Mononuclear cell (primary cell): ENCODE results near the gene WBP1L. TPM values are rescaled to one million over a fixed set of nuclear protein-coding genes. Genes with fewer than 3 reads are reported as not detected.
"Not testable (repeated sequence)": the region's sequence is repeated elsewhere in the genome, so short reads cannot be mapped to it uniquely, and the experiment has no call there.

ENCODE experiments used
- H3K27me3 ChIP-seq: 2 replicates; pipeline ENCODE4 v1.6.0; 2011; ENCODE audit warnings: low read length, control low read depth; ENCODE audit not compliant: insufficient read depth
- H3K4me1 ChIP-seq: 2 replicates; pipeline ENCODE4 v1.5.1; 2011; ENCODE audit warnings: mild to moderate bottlenecking, low read length, control low read depth; ENCODE audit not compliant: insufficient read depth
- H3K4me3 ChIP-seq: 2 replicates; pipeline ENCODE4 v1.5.1; 2011; ENCODE audit warnings: mild to moderate bottlenecking, low read length, moderate library complexity
- H3K9me3 ChIP-seq: 2 replicates; pipeline ENCODE4 v1.5.1; 2011; ENCODE audit warnings: low read depth, mild to moderate bottlenecking, control low read depth, low read length
- total RNA-seq: library from RNA; depleted of rRNA; stranded (reverse); fragments of >200 nt; gene quantifications from one replicate; pipeline ENCODE4 v1.2.3, GENCODE V29; 2012

WBP1L gene
- total RNA-seq, 1 donor, result 6.7 TPM

- no peaks in the 10 kb centered on the region for H3K4me1 ChIP-seq
Measured at GRCh38 chr10:102834143-102834542, 90.4 kb downstream of the WBP1L start.

GRCh38 chr10:102835007-102835482 lies 91.3 kb downstream of the WBP1L start:
- H3K4me3 ChIP-seq, result no peak overlapping the region
- H3K9me3 ChIP-seq, result no peaks in the 10 kb centered on the region
- no peaks in the 10 kb centered on the region for H3K4me1 ChIP-seq
- no peaks in the 10 kb centered on the region for H3K27me3 ChIP-seq

More at GRCh38 chr10:102834143-102834542, 90.4 kb downstream of the WBP1L start:
- no peaks in the 10 kb centered on the region for H3K9me3 ChIP-seq
- no peaks in the 10 kb centered on the region for H3K27me3 ChIP-seq
- H3K4me3 ChIP-seq, result no peak overlapping the region

DNA sequence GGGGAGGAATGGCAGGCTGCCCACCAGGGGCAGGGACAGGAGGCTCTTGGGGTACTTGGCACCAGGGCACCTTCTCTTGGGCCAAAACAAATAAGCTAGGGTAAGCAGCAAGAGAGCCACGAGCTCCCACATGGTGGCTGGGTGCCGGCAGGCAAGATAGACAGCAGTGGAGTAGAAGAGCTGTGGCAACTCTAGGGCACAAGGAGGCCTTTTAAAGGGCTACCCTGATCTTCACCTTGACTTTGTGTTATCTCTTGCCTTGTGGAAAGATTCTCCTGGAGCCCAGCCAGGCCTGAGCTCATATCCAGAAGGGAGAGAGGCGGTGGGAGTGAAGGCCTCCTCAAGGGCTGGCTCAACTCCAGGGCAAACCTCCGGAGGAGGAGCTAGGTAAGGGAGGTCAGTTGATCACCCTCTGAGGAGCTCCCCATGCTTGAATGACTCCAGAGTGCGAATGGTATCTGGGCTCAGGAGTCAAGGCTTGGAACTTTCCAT lies 93.5 kb downstream of the WBP1L start, which contains the start of gene CYP17A1:
Gene CYP17A1, minus strand, starts transcription at position 184 of the 492 bp plus-strand sequence. Its CDS starts 52 bp downstream, at position 132.
- H3K27me3 ChIP-seq, result no peaks in the 10 kb centered on the region
- no peak within 1 kb of the TSS for H3K4me3 ChIP-seq
- no peaks in the 10 kb centered on the region for H3K9me3 ChIP-seq
- no peaks in the 10 kb centered on the region for H3K4me1 ChIP-seq

GRCh38 chr10:102838276-102838927 lies 94.7 kb downstream of the WBP1L start:
- not testable (repeated sequence) for H3K4me1 ChIP-seq, H3K27me3 ChIP-seq, H3K4me3 ChIP-seq, H3K9me3 ChIP-seq

DNA sequence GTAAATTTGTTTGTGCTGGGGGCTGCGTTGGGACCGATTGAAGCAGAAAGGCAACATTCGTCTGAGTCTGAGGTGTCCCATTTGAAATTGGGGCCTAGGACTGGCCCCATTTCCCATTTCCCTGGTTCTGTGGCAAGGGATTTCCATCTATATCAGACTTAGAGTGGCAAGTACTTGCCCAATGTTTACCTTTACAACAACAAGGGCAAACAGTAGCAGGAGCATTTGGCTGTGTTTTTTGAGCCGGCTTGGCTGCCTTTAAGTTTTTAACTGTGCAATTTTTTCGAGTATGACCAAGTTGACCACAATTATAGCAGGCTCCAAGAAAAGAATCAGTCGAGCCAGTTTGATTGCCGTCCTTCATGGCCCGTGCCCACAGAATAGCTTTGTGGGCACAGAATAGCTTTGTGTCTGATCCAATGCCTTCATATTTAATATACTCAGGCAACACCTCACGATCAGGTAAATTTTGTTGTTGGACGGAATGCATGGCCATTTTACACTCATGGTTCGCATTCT lies 98.1 kb downstream of the WBP1L start:
- Histone ChIP-seq H3K27me3 (no peaks in the 10 kb centered on the region), H3K4me1 (no peaks in the 10 kb centered on the region), H3K9me3 (no peaks in the 10 kb centered on the region), H3K4me3 (no peak overlapping the region)

GRCh38 chr10:102843139-102843538 lies 99.4 kb downstream of the WBP1L start:
- not testable (repeated sequence) for H3K4me3 ChIP-seq, H3K27me3 ChIP-seq, H3K9me3 ChIP-seq

DNA sequence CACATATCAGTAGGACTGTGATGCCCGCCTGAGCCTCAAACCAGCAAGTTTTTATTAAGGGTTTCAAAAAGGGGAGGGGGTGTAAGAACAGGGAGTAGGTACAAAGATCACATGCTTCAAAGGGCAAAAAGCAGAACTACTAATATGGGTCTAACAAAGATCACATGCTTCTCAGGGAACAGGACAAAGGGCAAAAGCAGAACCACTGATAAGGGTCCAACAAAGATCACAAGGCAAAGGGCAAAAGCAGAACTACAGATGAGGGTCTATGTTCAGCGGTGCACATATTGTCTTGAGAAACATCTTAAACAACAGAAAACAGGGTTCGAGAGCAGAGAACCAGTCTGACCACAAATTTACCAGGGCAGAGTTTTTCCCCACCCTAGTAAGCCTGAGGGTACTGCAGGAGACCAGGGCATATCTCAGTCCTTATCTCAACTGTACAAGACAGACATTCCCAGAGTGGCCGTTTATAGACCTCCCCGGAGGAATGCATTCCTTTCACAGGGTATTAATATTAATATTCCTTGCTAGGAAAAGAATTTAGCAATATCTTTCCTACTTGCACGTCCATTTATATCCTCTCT lies 100.5 kb downstream of the WBP1L start:
- not testable (repeated sequence) for H3K9me3 ChIP-seq, H3K27me3 ChIP-seq, H3K4me3 ChIP-seq, H3K4me1 ChIP-seq

More at GRCh38 chr10:102843139-102843538, 99.4 kb downstream of the WBP1L start:
- not testable (repeated sequence) for H3K4me1 ChIP-seq

DNA sequence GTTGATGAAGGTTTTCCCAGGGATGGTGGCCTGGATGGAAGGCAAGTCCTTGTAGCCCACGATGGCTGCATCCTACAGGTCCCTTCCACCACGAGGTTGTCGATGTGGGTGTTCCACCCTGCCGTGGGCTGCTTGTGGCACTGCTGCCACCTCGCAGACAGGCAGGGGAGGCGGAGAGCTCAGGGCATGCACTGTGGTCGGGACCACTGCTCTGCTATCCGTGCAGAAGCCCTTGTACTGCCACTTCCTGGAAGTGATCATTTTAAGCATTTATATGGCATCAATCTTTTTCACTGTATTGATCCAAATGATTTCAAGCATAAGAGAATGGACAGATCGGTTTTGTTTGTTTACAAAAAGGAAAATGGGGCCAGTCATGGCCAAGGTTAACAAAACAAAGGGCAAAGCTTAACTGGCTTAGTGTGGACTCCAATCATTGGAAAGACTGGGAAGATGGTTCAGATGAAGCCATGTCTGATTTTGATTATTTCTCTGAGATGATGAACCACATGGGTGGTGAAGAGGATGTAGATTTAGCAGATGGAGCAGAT lies 101.7 kb downstream of the WBP1L start:
- Histone ChIP-seq H3K9me3 (no peaks in the 10 kb centered on the region), H3K4me1 (no peaks in the 10 kb centered on the region), H3K4me3 (no peak overlapping the region), H3K27me3 (no peaks in the 10 kb centered on the region)

GRCh38 chr10:102850025-102850518 lies 106.3 kb downstream of the WBP1L start:
- H3K4me1 ChIP-seq, result peaks cover 6% of the 10 kb centered on the region
- H3K4me3 ChIP-seq, result no peak overlapping the region
- H3K9me3 ChIP-seq, result no peaks in the 10 kb centered on the region
- H3K27me3 ChIP-seq, result no peaks in the 10 kb centered on the region

- H3K4me1 ChIP-seq, result peaks cover 16% of the 10 kb centered on the region
Measured at GRCh38 chr10:102853237-102853636, 109.5 kb downstream of the WBP1L start.

GRCh38 chr10:102855731-102856436 lies 112.1 kb downstream of the WBP1L start:
- H3K4me1 ChIP-seq, result peaks cover 16% of the 10 kb centered on the region
- not testable (repeated sequence) for H3K27me3 ChIP-seq, H3K9me3 ChIP-seq

More at GRCh38 chr10:102853237-102853636, 109.5 kb downstream of the WBP1L start:
- H3K4me3 ChIP-seq, H3K27me3 ChIP-seq, H3K9me3 ChIP-seq: not testable (repeated sequence)

GRCh38 chr10:102856758-102857424 lies 113.1 kb downstream of the WBP1L start:
- no peak overlapping the region for H3K4me3 ChIP-seq
- peaks cover 16% of the 10 kb centered on the region for H3K4me1 ChIP-seq
- no peaks in the 10 kb centered on the region for H3K9me3 ChIP-seq
- no peaks in the 10 kb centered on the region for H3K27me3 ChIP-seq

More at GRCh38 chr10:102855731-102856436, 112.1 kb downstream of the WBP1L start:
- H3K4me3 ChIP-seq, result not testable (repeated sequence)

DNA sequence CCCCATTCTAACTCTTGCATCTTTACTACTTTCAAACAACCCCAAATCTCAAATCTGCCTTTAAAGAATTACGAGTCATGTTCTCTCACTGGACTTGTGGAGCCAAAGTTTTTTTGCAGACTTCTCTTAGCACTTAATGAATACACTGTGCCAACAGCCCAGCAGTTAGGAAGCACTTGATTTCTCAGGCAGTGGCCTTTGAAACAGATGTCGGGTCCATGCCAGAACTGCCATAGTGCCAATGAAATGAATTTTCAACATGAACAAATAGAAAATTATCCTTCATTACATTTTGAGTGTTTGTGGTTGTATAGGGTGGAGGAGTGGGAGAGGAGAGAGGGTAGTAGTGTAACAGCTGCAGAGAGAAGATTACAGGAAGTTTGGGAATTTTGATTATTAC lies 116.2 kb downstream of the WBP1L start:
- Histone ChIP-seq H3K27me3 (no peaks in the 10 kb centered on the region), H3K4me1 (peaks cover 12% of the 10 kb centered on the region), H3K4me3 (no peak overlapping the region), H3K9me3 (no peaks in the 10 kb centered on the region)

GRCh38 chr10:102863660-102864059 lies 119.9 kb downstream of the WBP1L start:
- Histone ChIP-seq H3K4me3 (no peak overlapping the region), H3K4me1 (no peaks in the 10 kb centered on the region), H3K9me3 (no peaks in the 10 kb centered on the region), H3K27me3 (peaks cover 7% of the 10 kb centered on the region)
